IMR-90 (cell line): ENCODE measurements around the gene RPS27A.

Experiments
- MXI1 ChIP-seq: IDR thresholded peaks from 2 replicates; pipeline ENCODE4 v1.6.1; 2012; ENCODE audit warnings: low read depth, mild to moderate bottlenecking, low read length, moderate library complexity, borderline replicate concordance
- NFE2L2 ChIP-seq: fragments of 150-350 bp; IDR thresholded peaks from 2 replicates; pipeline ENCODE4 v1.6.1; 2016; ENCODE audit warnings: low read depth, mild to moderate bottlenecking, low read length
- POLR2A ChIP-seq: IDR thresholded peaks from 2 replicates; pipeline ENCODE4 v1.6.1; 2012; ENCODE audit warnings: mild to moderate bottlenecking, low read depth, low read length
- RAD21 ChIP-seq: IDR thresholded peaks from 2 replicates; pipeline ENCODE4 v1.6.1; 2012; ENCODE audit warnings: low read length, improper control_type of control experiment
- RCOR1 ChIP-seq: IDR thresholded peaks from 2 replicates; pipeline ENCODE4 v1.6.1; 2012; ENCODE audit warnings: mild to moderate bottlenecking, low read length, improper control_type of control experiment; ENCODE audit not compliant: insufficient replicate concordance
- SMC3 ChIP-seq: fragments of 150-350 bp; IDR thresholded peaks from 2 replicates; pipeline ENCODE4 v1.6.1; 2016; ENCODE audit warnings: low read depth, mild to moderate bottlenecking, antibody characterized with exemption, low read length, moderate library complexity
- TF ChIP-seq, protein P1 (sequence below): conservative IDR thresholded peaks from 2 replicates; pipeline ENCODE4 v1.5.1; 2012; ENCODE audit warnings: mild to moderate bottlenecking, low read depth, low read length, improper control_type of control experiment
- TF ChIP-seq, protein P2 (sequence below): fragments of 150-350 bp; IDR thresholded peaks from 2 replicates; pipeline ENCODE4 v1.6.1; 2017; ENCODE audit warnings: mild to moderate bottlenecking, antibody characterized with exemption, low read length, low read depth

DNA sequence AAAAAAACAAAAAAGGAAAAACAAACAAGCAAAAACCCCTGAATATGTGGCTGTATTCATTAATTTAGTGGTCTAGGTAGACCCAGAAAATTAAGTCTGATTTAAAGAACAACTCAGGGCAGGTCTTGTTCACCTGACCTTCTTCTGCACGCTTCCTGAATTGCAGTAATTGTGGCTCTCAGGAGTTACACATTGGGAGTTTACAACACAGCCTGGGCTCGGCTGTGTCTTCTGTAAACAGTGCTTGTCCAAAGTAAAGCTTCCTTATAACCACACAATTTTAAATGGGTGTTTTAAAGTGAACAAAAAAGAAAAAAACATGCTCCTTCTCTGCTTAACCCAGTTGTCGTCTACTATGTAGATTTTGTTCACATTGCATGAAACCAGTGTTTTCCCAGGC, 44.8 kb downstream of the RPS27A start:
- TF ChIP-seq, protein P1, sequence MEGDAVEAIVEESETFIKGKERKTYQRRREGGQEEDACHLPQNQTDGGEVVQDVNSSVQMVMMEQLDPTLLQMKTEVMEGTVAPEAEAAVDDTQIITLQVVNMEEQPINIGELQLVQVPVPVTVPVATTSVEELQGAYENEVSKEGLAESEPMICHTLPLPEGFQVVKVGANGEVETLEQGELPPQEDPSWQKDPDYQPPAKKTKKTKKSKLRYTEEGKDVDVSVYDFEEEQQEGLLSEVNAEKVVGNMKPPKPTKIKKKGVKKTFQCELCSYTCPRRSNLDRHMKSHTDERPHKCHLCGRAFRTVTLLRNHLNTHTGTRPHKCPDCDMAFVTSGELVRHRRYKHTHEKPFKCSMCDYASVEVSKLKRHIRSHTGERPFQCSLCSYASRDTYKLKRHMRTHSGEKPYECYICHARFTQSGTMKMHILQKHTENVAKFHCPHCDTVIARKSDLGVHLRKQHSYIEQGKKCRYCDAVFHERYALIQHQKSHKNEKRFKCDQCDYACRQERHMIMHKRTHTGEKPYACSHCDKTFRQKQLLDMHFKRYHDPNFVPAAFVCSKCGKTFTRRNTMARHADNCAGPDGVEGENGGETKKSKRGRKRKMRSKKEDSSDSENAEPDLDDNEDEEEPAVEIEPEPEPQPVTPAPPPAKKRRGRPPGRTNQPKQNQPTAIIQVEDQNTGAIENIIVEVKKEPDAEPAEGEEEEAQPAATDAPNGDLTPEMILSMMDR = no peak
- no peak for TF ChIP-seq SMC3
- no peak for TF ChIP-seq POLR2A
- TF ChIP-seq NFE2L2 = no peak
- no peak for TF ChIP-seq RAD21
- TF ChIP-seq, protein P2, sequence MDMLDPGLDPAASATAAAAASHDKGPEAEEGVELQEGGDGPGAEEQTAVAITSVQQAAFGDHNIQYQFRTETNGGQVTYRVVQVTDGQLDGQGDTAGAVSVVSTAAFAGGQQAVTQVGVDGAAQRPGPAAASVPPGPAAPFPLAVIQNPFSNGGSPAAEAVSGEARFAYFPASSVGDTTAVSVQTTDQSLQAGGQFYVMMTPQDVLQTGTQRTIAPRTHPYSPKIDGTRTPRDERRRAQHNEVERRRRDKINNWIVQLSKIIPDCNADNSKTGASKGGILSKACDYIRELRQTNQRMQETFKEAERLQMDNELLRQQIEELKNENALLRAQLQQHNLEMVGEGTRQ = no peak
- no peak for TF ChIP-seq RCOR1
- no peak for TF ChIP-seq MXI1
